ENCODE measurements around the gene SERPINA10.

The SERPINA10 gene, protein sequence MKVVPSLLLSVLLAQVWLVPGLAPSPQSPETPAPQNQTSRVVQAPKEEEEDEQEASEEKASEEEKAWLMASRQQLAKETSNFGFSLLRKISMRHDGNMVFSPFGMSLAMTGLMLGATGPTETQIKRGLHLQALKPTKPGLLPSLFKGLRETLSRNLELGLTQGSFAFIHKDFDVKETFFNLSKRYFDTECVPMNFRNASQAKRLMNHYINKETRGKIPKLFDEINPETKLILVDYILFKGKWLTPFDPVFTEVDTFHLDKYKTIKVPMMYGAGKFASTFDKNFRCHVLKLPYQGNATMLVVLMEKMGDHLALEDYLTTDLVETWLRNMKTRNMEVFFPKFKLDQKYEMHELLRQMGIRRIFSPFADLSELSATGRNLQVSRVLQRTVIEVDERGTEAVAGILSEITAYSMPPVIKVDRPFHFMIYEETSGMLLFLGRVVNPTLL
- 0 to 3.0 (median 0) reads per million in 17 experiments for total RNA-seq

DNA sequence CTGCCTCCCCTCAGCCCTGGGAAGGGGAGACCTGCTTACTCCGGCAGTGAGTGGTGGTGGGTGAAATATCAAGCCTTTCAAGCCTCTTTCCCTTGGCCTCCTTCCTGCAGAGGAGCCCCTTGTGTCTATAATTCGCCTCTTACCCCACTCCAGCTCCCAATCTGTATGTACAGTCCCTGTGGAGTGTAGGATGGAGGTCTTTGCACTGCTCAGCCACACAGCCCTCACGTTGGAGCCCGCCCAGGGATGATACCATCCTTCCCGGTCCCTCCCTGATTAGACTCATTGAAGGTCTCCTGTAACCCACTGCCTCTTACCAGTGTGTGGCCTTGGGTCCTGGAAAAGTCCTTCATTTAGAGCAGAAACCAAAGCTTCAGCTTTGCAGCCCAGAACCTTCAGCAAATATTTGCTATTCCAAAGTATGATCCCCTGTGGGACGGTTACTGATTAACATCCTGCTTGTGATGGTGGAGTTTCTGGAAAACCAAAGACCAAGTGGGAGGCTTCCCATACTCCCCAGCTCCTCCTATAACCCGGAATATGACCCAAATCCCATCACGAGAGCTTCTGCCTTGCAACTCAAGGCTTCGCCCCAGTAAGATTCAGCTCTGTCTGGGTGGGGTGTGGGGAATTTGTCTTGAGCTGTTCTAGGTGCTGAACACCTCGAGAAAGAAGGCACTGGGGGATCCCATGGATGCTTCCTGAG, at the start of gene SERPINA10:
Gene SERPINA10, minus strand, starts transcription at position 397 of the 706 bp plus-strand sequence. CDS start 2,675 bp downstream, outside the sequence.
- no peak for DNase-seq

DNA sequence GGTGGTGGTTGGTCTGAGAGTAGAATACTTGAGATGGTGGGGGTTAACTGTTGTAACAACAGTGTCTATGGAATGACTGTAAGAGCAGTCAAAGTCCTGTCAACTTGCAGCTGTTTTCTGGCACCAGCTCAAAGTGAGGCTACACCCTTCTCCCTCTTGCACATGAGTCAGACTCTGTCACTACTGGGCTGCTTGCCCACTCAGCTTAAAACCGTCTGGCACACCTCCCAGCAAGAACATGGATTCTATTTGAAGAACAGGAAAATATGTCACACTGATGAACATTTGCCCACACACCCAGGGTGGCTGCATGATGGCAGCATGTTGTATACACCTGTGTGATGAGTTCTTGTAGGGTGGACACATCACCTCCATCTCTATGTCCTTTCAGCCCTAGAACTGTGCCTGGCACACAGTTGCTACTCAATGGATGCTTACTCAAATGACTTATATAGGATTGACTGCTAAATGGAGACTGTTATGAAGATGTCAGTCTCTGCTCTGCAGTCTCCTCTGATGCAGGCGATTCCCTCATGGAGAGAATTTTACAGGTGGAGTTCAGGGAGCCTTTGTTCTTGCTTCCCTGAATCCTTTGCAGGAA, 49.4 kb upstream of the SERPINA10 start:
- peak; percentile 75 to 90 (median 80) for DNase-seq

DNA sequence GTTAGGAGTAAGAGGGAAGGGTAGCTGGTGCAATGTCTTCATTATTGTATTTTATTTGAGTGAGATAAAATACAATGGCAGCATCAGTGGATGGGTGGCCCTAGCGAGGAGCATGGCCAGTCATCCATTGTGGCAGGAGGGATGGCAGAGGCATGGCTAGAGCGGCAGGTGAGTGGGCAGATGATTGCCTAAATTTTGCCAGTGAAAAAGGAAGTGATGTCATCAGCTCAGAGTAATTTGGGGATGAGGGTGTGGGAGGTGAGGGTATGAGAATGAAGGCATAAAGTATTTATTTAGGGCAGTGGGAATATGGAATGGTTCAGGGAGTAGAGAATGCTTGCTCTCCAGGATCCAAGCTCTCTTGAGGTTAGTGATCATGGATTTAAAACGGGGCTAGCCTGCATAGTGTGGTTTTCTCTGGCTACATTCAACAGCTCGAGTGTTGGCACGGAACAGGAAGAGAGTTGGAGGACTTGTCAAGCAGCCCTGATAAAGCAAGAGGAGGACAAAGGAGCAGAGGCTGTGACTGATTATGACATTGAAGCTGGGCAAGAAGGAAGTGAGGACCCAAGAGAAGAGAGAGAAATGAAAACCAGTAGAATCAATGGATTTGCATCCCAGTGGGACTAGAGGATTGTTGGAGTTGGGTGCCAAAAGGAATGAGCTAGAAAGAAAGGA, 48.7 kb upstream of the SERPINA10 start:
- DNase-seq, result peak; percentile 58 to 74 (median 71)

DNA sequence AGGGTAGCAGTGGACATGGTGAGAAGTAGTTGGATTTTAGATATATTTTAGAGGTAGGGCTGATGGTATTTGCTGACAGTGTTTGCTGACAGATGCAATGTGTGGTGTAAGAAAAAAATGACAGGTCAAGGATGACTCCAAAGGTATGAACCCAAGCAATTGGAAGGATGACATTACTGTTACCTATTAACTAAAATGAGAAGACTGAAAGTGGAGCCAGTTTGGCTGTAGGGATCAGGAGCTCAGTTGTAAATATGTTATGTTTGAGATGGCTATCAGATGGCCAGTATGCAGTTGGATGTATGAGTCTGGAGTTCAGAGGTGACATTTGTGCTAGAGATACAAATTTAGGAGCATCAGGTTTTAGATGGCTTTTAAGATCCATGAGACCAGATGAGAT, 47.5 kb upstream of the SERPINA10 start:
- DNase-seq, result no peak

DNA sequence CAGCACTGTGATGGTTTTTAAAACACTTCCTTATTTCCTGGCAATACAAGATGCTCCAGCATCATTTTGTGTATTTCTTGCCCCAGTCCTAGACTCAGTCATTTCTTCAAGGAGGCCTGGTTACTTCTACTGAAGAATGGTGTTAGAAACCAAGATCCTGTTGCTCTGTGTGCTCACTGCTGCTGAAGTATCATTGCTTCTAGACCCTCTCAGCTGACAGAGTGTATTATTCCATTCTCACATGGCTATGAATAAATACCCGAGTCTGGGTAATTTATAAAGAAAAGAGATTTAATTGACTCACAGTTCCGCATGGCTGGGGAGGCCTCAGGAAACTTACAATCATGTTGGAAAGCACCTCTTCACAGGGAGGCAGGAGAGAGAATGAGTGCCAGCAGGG, 45.0 kb upstream of the SERPINA10 start:
- DNase-seq, result no peak

DNA sequence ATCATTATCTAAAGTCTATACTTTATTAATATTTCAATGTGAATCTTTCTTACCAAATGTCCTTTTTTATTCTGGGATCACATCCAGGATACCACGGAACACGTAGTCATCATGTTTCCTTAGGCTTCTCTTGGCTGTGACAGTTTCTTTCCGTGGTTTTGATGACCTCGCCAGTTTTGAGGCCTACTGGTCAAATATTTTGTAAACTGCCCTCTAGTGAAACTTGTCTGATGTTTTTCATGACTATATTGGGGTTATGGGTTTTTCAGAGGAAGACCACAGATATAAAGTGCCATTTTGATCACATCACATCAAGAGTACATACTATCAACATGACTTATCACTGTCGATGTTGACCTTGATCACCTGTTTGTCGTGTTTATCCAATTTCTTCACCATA, 44.2 kb upstream of the SERPINA10 start:
- DNase-seq, result peak in 3 of 4 experiments; percentile 27 to 44 (median 34)

DNA sequence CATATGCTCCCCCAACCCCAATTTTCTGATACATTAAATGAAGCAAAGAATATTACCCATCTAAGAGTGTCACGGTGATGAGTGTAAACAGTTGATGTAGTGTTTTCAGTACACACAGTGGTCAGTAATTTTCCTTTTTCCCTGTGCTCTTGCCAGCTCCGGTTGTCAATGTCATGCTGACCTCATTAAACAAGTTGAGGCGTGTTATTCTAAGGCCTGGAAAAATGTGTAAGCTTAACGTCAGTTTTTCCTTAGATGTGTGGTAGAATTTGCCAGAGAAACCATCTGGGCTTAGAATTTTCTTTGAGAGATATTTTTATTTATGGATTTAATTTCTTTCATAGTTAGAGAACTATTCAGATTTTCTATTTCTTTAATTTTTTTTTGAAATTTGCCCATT, 41.8 kb upstream of the SERPINA10 start:
- DNase-seq, result no peak

DNA sequence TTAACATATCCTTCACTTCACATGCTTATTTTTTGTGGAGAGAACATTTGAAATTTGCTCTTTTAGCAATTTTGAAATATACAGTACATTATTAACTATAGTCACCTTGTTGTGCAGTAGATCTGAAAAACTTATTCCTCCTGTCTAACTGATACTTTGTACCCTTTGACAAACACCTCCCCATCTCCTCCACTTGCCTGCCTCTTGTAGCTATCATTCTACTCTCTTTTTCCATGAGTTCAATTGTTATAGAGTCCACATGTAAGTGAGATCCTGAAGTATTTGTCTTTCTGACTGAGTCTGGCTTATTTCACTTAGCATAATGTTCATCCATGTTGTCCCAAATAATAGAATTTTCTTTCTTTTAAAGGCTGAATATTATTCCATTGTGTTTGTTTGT, 39.5 kb upstream of the SERPINA10 start:
- DNase-seq, result no peak

DNA sequence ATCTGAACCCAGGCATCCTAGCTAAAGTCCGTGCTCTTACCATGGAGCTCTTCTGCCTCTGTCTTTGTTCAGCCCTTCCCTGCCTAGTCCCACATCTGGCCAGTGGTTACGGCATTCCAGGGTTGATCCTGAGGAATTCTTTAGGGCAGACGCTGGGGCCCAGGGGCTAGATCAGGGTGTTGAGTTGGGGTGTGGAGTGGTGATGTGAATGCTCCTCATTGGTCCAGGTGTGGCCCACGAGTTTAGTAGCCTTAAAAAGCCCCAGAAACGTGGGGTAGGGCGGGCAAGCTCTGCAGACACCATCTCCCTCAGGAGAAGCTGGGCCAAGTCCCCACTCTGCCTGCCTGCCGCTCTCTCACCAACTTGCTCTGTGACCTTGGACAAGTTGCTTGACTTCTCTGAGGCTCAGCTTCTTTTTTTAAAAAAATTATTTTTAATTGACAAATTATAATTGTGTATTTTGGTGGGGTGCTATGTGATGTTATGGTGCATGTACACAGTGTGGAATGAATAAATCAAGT, 39.1 kb upstream of the SERPINA10 start:
- no peak for DNase-seq

DNA sequence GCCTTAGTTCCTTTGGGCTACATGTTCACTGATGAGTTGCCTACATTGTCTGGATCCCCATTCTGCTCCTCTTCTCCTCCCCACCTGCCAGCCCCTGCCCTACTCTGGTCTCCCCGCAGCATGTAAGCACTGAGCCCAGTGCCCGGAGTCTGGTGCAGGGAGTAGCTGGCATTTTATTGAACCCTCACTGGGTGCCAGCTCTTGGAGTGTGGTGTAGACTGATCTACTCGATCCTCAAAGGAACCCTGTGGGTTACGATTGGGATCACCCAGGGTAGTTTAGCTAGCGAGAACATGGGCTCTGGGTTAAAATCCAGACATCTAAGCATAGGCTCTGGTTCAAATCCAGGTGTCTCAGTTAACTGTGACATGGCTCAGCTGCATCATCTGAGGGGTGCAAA, 38.4 kb upstream of the SERPINA10 start:
- DNase-seq, result no peak

DNA sequence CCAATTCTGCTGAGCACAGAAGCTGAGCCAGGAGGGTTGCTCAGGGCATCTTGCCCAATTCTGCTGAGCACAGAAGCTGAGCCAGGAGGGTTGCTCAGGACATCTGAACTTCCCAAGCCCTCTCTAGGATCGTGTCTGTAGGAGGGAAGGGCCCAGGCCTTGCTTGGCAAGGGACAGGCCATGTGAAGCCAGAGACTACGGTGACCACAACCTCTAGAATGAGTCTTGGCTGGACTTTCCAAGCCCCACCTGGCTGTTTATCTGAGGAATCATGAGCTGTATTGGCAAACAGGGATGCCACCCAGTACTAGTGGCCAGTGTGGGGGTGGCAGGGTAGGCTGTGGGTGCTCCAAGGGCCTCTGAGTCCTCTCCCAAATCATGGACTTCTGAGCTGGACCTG, 37.8 kb upstream of the SERPINA10 start:
- DNase-seq, result peak; percentile 19 to 41 (median 28)

DNA sequence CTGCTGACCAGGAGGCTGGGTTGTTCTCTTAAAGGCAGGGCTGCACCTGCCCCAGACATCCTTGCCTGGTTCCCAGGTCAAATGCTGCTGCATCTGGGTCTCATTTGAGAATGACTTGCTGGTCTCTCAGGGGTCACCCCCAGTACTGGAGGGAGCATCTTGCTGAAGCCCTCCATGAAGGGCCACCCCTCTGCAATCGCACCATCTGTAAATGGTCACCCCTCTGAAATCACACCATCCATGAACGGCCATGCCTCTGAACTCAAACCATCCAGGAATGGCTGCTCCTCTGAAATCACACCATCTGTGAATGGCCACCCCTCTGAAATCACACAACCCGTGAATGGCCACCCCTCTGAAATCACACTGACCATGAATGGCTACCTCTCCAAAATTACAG, 37.4 kb upstream of the SERPINA10 start:
- no peak for DNase-seq

DNA sequence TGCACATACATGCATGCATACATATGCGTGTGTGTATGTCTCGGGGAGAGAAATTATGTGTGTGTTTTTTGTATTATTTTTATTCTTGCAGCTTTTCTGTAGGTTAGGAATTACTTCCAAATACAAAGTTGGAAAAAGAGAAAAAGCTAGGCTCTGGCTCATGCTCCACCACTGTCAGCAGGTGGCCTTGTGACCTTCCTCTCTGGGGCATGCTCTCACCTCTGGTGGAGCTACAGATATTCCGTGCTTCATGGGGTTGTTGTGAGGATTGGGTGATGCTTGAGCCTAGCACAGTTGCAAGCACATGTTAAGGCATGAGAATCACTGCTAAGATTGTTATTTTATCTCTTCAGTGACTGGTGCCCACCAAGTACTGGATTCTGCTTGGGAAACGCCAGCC, 36.8 kb upstream of the SERPINA10 start:
- no peak for DNase-seq

DNA sequence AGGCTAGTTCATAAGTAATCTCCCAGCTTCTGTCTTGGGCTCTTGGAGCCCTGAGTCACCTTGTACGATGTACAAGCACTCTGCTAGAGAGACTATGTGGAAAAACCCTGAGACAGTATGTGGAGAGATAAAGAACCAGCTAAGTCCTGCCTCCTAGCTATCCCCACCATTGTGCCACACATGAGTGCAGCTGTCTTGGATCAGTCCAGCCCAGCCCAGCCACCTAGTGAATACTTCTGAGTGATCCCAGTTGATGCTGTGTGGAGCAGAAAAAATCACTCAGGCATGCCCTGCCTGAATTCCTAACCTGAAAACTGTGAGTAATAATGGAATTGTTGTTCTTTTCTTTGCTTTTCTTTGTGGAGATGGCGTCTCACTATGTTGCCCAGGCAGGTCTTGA, 35.1 kb upstream of the SERPINA10 start:
- DNase-seq, result no peak

DNA sequence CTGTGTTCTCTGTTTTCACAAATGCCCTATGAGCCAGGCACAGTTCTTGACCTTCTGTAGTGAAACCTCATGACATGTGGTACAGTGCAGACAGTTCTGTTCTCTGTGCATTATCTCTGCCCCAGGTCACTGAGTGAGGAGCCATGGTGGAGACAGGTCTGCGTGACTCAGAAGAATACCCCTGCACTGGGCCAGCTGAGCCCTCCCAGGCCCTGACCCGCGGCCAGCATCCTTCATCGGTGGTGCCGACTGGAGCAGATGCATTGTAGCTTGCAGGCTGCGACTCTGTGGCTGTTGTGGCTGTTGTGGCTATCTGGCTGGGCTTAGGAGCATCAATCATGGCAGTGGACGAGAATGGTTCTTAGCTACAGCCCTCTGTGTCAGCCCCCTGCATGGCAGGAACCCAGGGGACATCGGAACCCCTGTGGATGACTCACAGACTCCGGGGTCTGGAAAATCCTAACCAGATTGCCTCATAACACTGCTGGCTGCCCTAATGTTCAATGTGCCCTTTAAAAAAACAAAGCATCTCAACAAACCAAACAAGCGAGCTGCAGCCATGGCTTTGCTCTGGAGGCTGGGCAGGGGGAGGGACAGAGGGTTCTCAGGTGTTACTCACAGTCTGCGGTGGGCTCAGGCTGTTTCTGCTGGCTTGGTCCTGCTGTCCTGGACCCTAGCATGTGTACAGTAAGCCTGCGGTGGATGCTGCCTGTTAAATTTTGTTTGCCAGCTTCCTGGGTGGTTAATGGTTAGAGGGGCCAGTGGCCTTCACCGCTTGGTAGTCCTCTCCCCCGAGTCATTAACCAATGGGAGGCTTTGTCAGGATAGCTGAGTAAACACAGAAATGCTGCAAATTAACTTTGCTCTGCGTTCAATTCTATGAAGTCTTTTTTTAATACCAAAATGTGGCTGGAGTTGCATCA, 29.8 kb upstream of the SERPINA10 start, which contains the start of gene SERPINA6:
Gene SERPINA6, minus strand, starts transcription at position 689 of the 923 bp plus-strand sequence. CDS start 8,688 bp downstream, outside the sequence.
- no peak for DNase-seq

DNA sequence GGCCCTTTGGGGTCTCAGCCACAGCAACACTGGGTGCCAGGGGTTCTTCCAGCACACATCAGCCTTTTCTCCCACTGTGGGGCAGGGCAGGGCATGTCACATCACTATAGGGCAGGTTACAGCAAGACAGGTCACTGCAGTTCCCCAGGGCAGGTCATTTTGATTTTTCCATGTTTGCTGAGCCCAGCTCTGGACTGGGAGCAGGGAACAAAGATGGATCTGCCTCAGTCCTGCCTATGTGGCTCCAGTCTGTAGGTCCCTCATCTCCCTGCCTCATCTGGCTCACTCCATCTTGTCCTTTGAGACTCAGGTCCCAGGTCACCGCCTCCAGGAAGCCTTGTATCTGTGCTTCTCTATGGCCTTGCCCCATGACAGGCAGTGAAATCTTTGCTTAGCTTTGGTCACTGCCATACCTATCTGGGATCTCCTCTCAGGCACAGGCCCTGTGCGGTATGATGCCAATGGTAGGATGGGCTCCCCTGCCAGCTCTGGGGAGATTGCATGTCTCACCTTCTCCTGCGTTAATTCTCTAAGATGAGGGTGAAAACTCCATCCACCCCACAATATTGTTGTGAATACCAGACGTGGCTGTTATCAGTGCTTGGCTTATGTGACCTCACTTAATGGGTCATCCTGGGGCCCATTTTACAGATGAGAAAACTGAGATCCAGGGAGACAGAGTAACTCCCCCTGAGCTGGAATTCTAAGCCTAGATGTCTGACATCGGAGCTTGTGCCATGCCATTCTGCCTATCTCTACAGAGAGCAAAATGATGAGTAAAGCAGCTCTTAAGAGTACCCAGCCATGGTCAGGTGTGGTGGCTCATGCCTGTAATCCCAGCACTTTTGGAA, 28.6 kb upstream of the SERPINA10 start:
- no peak for DNase-seq

DNA sequence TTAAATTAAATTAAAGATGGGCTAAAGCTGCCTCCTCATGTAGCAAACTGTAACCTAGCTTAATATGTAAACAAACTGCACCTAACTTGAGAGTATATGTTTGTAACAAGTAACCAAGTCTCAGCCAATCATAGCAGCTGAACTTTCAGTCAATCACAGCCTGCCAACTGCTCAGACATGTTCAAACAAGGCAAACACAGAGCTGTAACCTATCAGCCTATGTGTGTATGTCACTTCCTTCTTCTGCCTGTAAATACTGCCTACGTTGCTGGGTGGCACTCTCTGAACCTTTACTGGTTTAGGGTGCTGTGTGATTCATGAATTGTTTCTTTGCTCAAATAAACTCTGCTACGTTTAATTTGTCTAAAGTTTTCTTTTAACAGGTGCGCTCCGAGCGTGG, 27.2 kb upstream of the SERPINA10 start:
- peak in 3 of 4 experiments; percentile 12 to 16 (median 14) for DNase-seq

DNA sequence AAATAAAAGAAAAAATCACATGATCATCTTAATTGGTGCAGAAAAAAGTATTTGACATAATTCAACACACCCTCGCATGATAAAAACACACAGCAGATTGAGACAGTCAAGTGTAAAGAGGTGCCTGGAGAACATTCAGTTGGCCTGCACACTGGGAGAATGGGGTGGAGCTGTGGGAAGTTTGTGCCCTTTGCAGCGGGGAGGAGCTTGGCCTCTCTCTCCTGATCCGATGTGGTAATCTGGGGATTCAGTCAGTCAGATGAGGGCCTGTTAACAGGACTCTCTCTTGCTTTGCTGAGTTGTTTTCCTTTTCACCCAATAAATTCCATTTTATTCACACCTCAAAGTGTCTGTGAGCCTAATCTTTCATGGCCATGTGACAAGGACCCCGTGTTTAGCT, 24.2 kb upstream of the SERPINA10 start:
- no peak for DNase-seq

DNA sequence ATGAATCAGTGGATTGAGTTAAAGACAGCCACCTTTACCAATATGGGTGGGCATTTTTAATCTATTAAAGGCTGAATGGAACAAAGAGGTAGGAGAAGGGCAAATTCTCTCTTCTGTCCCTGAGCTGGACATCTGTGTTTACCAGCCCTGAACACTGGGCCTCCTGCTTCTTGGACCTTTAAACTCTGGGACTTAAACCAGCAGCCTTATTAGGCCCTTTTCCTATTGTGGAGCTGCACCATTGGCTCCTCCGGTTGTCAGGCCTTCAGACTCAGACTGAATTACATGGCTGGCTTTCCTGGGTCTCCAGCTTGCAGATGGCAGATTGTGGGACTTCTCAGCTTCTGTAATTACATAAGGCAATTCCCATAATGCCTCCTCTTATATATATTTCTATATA, 23.6 kb upstream of the SERPINA10 start:
- no peak for DNase-seq

DNA sequence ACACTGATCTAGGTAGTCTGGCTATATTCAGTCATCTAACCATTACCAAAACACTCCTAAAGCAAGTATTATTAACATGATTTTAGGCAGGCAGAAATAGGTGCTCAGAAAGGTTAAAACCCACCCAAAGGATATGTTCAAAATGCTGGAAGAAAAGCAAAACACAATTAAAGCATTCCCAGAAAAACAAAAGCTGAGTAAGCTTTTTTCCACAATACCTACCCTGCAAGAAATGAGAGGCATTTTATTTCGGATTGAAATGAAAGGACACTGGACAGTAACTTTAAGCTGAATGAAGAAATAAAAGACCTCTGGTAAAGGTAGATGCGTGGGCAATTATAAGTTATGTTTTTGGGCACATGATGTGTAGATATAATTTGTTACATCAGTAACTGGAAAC, 21.8 kb upstream of the SERPINA10 start:
- DNase-seq, result no peak

All from suppressor macrophage (primary cell).